Left kidney (tissue), 2 donors: ENCODE measurements around the gene CHCHD6. TPM values are rescaled to one million over a fixed set of nuclear protein-coding genes. Genes with fewer than 3 reads are reported as not detected.

ENCODE experiments used
- DNase-seq: peaks from one replicate; pipeline ENCODE4 v3.0.0-alpha.2; 2013
- polyA plus RNA-seq: library from polyadenylated mRNA; unstranded; fragments of 120-200 nt; gene quantifications from one replicate; pipeline ENCODE4 v1.2.1, GENCODE V29; 2013; ENCODE audit not compliant: insufficient read length

The CHCHD6 gene
- polyA plus RNA-seq, 1 donor, result 15.8 TPM

DNA sequence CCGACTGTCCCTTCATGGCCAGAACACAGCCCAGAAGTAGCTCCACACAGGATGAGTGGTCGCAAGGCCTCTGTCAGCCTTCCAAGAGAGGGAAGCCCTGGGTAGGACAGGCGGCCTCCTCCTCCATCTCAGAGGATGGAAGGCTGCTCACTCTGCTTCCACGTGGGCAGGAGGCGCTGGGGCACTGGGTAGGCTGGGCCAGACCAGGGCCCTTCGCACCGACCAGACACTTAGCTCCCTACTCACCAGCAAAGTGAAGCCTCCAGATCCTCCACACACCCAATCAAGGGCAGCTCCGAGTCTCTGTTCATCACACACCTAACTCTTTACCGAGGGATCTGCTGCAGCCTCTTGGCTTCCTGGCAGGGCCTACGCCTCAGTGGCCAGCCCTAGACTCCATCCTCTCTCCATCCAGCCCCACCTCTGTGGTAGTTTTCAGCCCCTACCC is 254.6 kb downstream of the CHCHD6 start:
- no peak for DNase-seq

- no peak for DNase-seq
Observed at GRCh38 chr3:126959136-126959920, 255.3 kb downstream of the CHCHD6 start.

DNA sequence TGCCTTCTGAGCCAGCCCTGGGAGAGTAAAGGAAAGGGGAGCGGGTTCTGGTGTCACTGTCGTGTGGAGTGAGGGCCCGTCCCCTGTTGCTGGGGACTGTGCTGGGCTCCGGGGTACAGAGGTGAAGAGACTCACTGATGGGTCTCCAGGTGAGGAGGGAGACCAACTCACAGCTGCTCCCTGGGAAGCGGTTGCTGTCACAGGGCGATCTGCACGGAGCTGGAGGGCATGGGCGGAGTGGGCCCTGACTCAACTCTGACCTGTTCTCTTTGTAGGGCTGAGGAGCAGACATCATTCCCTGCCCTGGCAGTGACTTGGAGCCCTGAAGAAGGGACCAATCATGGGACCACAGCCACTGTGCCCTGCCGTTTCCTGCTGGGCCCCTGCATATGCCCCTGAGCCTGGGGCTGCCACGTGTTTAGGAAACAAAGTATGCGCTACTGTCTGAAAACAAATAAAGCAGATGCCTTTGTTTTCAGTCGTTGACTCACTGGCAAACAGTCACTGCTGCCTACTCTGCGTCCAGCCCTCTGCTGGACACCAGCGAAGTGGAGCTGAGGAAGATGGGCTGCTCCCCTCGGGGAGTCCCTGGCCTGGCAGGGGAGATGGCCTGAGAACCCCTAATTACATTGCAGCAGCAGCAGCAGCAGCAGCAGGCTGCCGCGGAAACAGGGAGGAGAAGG is 256.0 kb downstream of the CHCHD6 start:
- DNase-seq, result no peak

- no peak for DNase-seq
Observed at GRCh38 chr3:126960604-126960995, 256.6 kb downstream of the CHCHD6 start.

- DNase-seq, result no peak
Observed at GRCh38 chr3:126961191-126961790, 257.3 kb downstream of the CHCHD6 start.

GRCh38 chr3:126961791-126962461 is 257.9 kb downstream of the CHCHD6 start:
- no peak for DNase-seq

- no peak for DNase-seq
Observed at GRCh38 chr3:126962756-126963155, 258.7 kb downstream of the CHCHD6 start.

DNA sequence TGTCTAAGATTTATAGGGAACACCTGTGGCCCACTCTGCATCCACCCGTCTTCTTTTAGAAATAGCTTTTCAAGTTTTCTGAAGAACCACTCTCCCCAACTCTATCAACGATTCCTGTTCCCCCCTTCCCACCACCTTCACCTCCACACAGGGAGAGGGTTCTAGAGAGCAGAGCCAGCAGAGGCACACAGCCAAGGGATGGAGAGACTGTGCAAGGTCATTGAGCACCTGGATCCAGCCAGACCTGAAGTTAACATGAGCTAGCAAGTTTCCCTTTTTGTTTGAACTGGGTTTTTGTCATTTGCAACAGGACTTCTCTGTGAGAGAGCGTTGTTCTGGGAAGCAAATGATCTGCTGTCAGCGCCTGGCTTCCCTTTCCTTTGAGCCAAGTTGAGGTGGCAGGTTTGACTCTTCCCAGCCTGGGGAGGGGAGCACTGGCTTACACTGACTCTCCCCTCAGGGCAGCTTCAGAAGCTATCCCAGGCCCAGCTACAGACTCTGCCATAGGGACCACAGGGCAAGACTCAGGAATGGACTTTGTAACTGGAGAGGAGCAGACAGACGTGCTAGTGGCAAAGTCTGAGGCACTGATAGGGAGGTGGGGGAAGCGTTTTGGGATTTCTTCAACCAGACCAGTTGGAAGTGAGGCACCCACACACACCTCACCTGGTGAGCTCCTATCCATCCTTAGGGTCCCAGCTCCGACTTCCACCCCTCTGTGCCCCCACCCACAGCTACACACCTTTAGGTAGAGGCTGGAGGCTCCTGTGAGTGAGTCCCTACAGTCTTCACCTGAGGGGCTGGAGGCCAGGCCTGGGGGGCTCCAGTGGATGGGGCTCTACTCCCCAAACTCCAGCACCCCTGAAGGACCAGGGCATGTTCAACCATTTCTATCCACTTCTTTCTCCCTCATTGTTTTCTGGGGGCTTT is 259.5 kb downstream of the CHCHD6 start:
- no peak for DNase-seq

- no peak for DNase-seq
Observed at GRCh38 chr3:126964261-126964660, 260.2 kb downstream of the CHCHD6 start.

DNA sequence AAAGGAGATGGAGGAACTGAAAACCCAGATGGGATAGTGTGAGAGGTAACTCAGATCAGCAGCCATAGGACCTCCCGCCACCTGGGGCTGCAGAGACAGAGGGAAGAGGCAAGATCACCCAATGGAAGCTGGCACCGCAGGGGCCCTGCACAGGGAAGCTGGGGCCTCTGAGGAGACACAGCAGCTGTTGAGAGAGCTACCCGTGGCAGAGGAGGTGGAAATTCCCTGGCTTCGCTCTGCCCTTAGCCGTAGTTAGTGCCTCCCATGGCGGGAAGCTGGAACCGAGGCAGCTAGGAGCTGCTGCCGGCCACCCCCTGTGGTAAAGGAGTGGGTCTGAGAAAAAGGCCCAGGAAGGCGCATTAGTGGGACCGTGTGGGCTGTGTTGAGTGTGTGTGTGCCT is 260.9 kb downstream of the CHCHD6 start:
- no peak for DNase-seq

GRCh38 chr3:126965526-126966080 is 261.6 kb downstream of the CHCHD6 start:
- no peak for DNase-seq

DNA sequence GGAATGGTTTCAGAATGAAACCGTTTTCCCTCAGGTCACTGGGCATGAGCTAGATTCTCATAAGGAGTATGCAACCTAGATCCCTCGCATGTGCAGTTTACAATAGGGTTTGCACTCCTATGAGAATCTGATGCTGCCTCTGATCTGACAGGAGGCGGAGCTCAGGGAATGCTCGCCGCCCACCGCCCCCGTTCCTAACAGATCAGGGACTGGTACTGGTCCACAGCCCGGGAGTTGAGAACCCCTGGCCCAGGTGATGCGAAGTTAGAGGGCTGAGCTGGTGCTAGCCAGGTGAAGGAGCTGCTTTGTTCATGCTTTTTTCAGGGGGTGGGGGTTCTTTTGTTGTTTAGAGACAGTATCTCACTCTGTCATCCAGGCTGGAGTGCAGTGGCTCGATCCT is 263.3 kb downstream of the CHCHD6 start:
- DNase-seq, result no peak

DNA sequence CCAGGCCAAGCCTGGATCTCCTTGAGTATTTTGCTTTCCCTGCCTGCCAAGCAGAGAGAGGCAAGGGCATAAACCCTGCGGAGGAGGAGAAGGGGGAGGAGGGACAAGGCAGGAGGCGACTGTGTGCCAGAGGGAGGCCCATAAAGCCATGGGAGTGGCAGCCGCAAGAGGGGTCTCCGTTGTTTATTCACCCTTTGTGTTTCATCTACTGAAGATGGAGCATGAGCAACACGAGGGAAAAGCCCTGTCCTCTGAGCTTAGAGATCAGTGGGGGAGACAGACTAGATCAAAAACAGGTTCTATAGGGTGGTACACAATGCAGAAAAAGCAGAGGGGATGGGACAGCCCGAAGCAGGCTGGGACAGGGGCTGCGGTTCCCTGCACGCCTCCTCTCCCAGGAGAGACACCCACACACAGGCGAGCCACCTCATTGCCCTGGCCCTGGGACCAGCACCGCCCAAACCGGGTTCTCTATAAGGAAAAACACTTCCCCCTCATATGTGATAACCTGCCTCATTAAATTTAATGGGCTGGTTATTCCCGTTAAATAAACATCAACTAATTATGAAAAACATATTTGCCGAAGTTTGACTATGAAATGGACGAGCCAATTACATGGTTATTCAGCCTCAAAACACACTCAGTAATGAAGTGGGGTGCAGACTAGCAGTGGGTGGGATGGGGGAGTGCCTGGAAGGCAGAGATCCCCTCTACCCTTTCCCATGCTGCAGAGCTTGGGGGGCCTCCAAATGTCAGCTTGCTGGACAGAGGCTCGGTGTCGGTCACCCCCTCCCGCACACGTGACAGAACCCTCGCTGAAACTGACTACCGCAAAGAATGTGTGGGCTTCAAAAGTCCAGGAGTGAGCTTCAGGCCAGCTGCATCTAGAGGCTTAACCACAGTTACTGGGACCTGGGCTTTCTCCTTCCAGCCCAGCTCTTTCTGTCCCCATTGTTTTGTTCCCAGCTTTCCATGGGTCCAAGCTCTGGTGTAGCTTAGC is 264.7 kb downstream of the CHCHD6 start:
- DNase-seq, result no peak

GRCh38 chr3:126969586-126969985 is 265.5 kb downstream of the CHCHD6 start:
- DNase-seq, result no peak

DNA sequence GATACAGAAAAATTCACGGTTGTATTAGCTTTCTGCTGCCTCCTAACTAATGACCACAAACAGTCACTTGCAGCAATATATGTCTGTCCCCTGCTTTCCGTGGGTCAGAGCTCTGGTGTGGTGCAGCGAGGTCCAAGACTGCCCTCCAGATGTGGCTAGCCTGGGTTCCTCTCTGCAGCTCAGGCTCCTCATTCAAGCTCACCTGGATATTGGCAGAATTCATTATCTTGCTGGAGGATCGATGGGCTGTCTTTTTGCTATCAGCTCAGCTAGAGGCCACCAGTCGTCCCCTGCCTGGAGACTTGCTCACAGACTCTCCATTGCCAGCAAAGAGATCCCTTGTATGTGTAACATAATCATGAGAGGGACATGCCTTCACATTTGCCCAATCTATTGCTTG is 266.1 kb downstream of the CHCHD6 start:
- no peak for DNase-seq

DNA sequence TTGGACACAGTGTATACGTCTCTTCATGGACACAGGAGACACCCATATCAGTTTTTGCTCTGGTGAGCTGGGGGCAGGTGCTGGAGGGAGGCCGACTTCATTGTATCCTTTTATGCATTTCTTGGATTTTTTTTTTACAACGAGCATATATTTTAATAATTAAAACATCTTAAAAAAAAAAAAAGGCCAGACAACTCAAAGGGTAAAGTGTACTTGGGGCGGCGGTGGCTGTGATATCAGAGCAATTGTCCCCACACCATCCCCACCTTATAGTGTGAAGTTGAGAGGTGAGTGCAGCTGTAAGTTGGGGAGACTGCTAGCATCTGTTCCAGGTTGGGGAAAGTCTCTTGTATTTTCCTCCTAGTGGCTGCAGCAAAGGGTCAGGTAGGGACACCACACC is 266.9 kb downstream of the CHCHD6 start:
- DNase-seq, result no peak

DNA sequence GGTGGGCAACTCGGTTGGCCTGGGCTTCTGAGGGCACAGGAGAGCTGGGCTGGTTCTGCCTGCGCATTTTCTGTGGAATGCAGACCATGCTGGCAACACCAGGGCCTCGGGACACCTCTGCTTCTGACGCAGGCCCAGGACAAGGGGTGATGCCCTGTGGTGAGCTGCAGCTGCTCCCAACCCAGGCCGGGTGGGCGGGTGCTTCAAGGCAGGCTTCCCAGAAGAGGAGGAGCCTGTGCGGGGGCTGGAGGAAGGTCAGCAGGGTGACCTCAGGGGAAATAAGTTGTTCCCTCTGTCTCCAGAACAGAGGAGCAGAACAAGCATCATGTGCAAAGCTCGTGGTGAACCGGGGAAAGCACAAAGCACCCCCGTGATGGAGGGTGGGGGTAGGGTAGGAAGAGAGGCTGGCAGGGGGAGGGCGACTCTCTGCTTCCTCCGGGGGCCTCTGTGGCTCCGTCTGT is 267.9 kb downstream of the CHCHD6 start:
- DNase-seq, result no peak

GRCh38 chr3:126972866-126973265 is 268.8 kb downstream of the CHCHD6 start:
- no peak for DNase-seq

DNA sequence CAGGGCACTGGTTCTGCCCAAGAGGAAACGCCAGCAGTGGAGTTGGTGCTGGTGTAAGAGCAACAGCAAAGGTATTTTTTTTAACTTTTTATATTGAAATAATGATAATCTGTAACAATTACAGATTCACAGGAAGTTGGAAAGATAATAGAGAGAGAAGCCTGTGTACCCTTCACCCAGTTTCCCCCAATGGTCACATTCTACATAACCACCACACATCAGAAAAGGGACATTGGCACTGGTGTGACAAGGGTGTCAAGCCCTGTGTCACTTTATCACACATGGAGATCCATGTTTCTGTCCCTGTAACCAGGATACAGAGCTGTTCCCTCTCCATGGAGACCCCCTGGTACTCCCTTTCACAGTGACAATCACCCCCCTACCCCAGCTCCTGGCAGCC is 269.8 kb downstream of the CHCHD6 start:
- no peak for DNase-seq

DNA sequence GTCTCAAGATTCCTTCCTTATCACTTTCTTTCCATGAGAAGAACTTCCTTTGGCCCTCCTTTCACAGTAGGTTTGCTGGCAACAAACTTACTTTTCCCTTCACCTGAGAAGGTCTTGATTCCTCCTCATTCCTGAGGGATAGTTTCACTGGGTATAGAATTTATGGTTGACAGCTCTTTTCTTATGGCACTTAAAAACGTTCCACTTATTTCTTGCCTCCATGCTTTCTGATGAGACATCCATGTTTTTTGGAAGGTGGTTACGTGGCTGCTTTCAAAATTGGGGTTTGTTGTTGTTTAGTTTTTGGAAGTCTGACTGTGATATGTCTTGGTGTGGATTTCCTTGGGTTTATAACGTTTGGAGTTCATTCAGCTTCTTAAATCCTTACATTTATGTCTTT is 270.7 kb downstream of the CHCHD6 start:
- DNase-seq, result no peak
